NCI-H524 (cell line): ENCODE measurements around the gene GABARAPL1.
"Not testable (repeated sequence)": the region's sequence is repeated elsewhere in the genome, so short reads cannot be mapped to it uniquely, and the experiment has no call there.

ENCODE experiments used
- DNase-seq, 2 experiments: peaks; one replicate each; lab custom pipeline; 2025; lab: John Stamatoyannopoulos, UW

The GABARAPL1 gene

GRCh38 chr12:10212739-10213131 is at the start of gene GABARAPL1:
TSS of gene GABARAPL1 (plus strand) at chr12:10212877. CDS start at chr12:10213130, 253 bp downstream.
- DNase-seq = peak; percentile 7 to 48

- no peak for DNase-seq
Measured at GRCh38 chr12:10163084-10163483, 49.6 kb upstream of the GABARAPL1 start.

- DNase-seq = no peak
Measured at GRCh38 chr12:10165421-10165820, 47.3 kb upstream of the GABARAPL1 start.

- no peak for DNase-seq
Measured at GRCh38 chr12:10167599-10167998, 45.1 kb upstream of the GABARAPL1 start.

- no peak for DNase-seq
Measured at GRCh38 chr12:10169104-10169503, 43.6 kb upstream of the GABARAPL1 start.

- DNase-seq = no peak
Measured at GRCh38 chr12:10170216-10170615, 42.5 kb upstream of the GABARAPL1 start.

- DNase-seq = no peak
Measured at GRCh38 chr12:10171973-10172728, 40.5 kb upstream of the GABARAPL1 start, which contains the start of gene OLR1. TSS of gene OLR1 (minus strand) at chr12:10172132. CDS start at chr12:10172077, 55 bp downstream.

GRCh38 chr12:10174986-10175614 is 37.6 kb upstream of the GABARAPL1 start:
- DNase-seq = no peak

GRCh38 chr12:10175846-10176636 is 36.6 kb upstream of the GABARAPL1 start:
- no peak for DNase-seq

- DNase-seq = no peak
Measured at GRCh38 chr12:10178821-10179220, 33.9 kb upstream of the GABARAPL1 start, which contains the start of gene TMEM52B. TSS of gene TMEM52B (plus strand) at chr12:10179032. CDS start at chr12:10179575, 543 bp downstream.

- no peak for DNase-seq
Measured at GRCh38 chr12:10179776-10180181, 32.9 kb upstream of the GABARAPL1 start.

GRCh38 chr12:10182354-10183049 is 30.2 kb upstream of the GABARAPL1 start:
- DNase-seq = no peak

- no peak for DNase-seq
Measured at GRCh38 chr12:10184261-10184843, 28.3 kb upstream of the GABARAPL1 start.

- no peak for DNase-seq
Measured at GRCh38 chr12:10186299-10186698, 26.4 kb upstream of the GABARAPL1 start.

GRCh38 chr12:10186958-10187357 is 25.7 kb upstream of the GABARAPL1 start:
- not testable (repeated sequence) for DNase-seq

GRCh38 chr12:10189653-10190052 is 23.0 kb upstream of the GABARAPL1 start:
- no peak for DNase-seq

GRCh38 chr12:10190558-10191388 is 21.9 kb upstream of the GABARAPL1 start:
- peak in 1 of 2 experiments; percentile 44 for DNase-seq

- DNase-seq = no peak
Measured at GRCh38 chr12:10191865-10192264, 20.8 kb upstream of the GABARAPL1 start.

GRCh38 chr12:10194160-10194670 is 18.5 kb upstream of the GABARAPL1 start:
- DNase-seq = no peak

GRCh38 chr12:10196210-10196609 is 16.5 kb upstream of the GABARAPL1 start:
- no peak for DNase-seq
